Right renal cortex interstitium (tissue), 3 donors: Measurements from ENCODE around the gene EFEMP2. TPM values are rescaled to one million over a fixed set of nuclear protein-coding genes. Genes with fewer than 3 reads are reported as not detected.
"Not testable (repeated sequence)": the region's sequence is repeated elsewhere in the genome, so short reads cannot be mapped to it uniquely, and the experiment has no call there.

Experiments used
- DNase-seq, 3 donors: peaks; one replicate each; pipeline ENCODE4 v3.0.0-alpha.2; 2013; ENCODE audit warnings: low read depth in 3 of 3, low spot score in 2 of 3
- polyA plus RNA-seq, 3 donors: library from polyadenylated mRNA; unstranded; fragments of 120-200 nt; gene quantifications; one replicate each; pipeline ENCODE4 v1.2.1, GENCODE V29; 2013; ENCODE audit not compliant: insufficient read length in 3 of 3

Gene EFEMP2
- polyA plus RNA-seq, 3 donors: 95.8 to 98.0 (median 96.3) TPM

GRCh38 chr11:65900899-65901180 lies 28.2 kb upstream of the EFEMP2 start:
- no peak for DNase-seq

GRCh38 chr11:65900125-65900898 lies 27.7 kb upstream of the EFEMP2 start, which contains the start of gene FOSL1:
Gene FOSL1, minus strand, starts transcription at chr11:65900388. Its CDS starts 49 bp downstream, at chr11:65900339.
- no peak for DNase-seq

- no peak for DNase-seq
Observed at GRCh38 chr11:65899356-65900124, 26.9 kb upstream of the EFEMP2 start.

GRCh38 chr11:65898656-65899355 lies 26.2 kb upstream of the EFEMP2 start:
- DNase-seq: no peak

- DNase-seq: no peak
Observed at GRCh38 chr11:65897020-65897471, 24.4 kb upstream of the EFEMP2 start.

GRCh38 chr11:65896034-65896999 lies 23.7 kb upstream of the EFEMP2 start:
- no peak for DNase-seq

- DNase-seq: no peak
Observed at GRCh38 chr11:65895482-65895981, 22.9 kb upstream of the EFEMP2 start.

- no peak for DNase-seq
Observed at GRCh38 chr11:65894034-65894591, 21.5 kb upstream of the EFEMP2 start.

- no peak for DNase-seq
Observed at GRCh38 chr11:65892661-65893317, 20.2 kb upstream of the EFEMP2 start.

- DNase-seq: not testable (repeated sequence)
Observed at GRCh38 chr11:65892137-65892540, 19.5 kb upstream of the EFEMP2 start.

GRCh38 chr11:65891219-65892136 lies 18.9 kb upstream of the EFEMP2 start:
- no peak for DNase-seq

- DNase-seq: peak; percentile 87 to 95 (median 91)
Observed at GRCh38 chr11:65890324-65891218, 18.0 kb upstream of the EFEMP2 start, which contains the start of gene CCDC85B. Gene CCDC85B, plus strand, starts transcription at chr11:65890673. Its CDS starts 111 bp downstream, at chr11:65890784.

GRCh38 chr11:65888163-65888814 lies 15.7 kb upstream of the EFEMP2 start, which contains the start of gene FIBP:
Gene FIBP, minus strand, starts transcription at chr11:65888471. Its CDS starts 53 bp downstream, at chr11:65888418.
- peak; percentile 86 to 93 (median 92) for DNase-seq

GRCh38 chr11:65887723-65888162 lies 15.1 kb upstream of the EFEMP2 start:
- DNase-seq: no peak

GRCh38 chr11:65886826-65887722 lies 14.5 kb upstream of the EFEMP2 start:
- DNase-seq: no peak
